Endothelial cell of umbilical vein (primary cell): ENCODE data around the gene MTPN.

Source experiments
- EZH2 ChIP-seq: IDR thresholded peaks from 2 replicates; pipeline ENCODE4 v1.6.1; 2012; ENCODE audit warnings: borderline replicate concordance, low read depth, mild to moderate bottlenecking, moderate library complexity, low read length, inconsistent platforms; ENCODE audit not compliant: severe bottlenecking
- FOS ChIP-seq: IDR thresholded peaks from 2 replicates; pipeline ENCODE4 v1.6.1; 2011; ENCODE audit warnings: mild to moderate bottlenecking, low read length, moderate library complexity, borderline replicate concordance; ENCODE audit not compliant: insufficient read depth
- GATA2 ChIP-seq: IDR thresholded peaks from 2 replicates; pipeline ENCODE4 v1.7.0; 2011; ENCODE audit warnings: low read depth, mild to moderate bottlenecking, moderate library complexity, mixed read lengths, low read length; ENCODE audit not compliant: insufficient read length, insufficient read depth
- MYC ChIP-seq: IDR thresholded peaks from one replicate; pipeline ENCODE4 v1.6.1; 2011; ENCODE audit warnings: mild to moderate bottlenecking, low read depth, low read length
- POLR2A ChIP-seq: IDR thresholded peaks from 2 replicates; pipeline ENCODE4 v1.6.1; 2012; ENCODE audit warnings: low read depth, mild to moderate bottlenecking, control low read depth, low read length
- POLR2AphosphoS5 ChIP-seq: IDR thresholded peaks from 2 replicates; pipeline ENCODE4 v1.6.1; 2012; ENCODE audit warnings: low read depth, mild to moderate bottlenecking, control low read depth, low read length, moderate library complexity; ENCODE audit not compliant: insufficient read depth
- TF ChIP-seq, protein P1 (sequence below), 2 donors: IDR thresholded peaks; 1 replicate in 1 of 2; 2 replicates in 1 of 2; pipeline ENCODE4 v1.5.1; 2011; ENCODE audit warnings: low read length in 2 of 2, mild to moderate bottlenecking in 2 of 2, moderate library complexity in 2 of 2, control low read depth in 1 of 2, inconsistent platforms in 1 of 2, low read depth in 1 of 2; ENCODE audit not compliant: insufficient read depth in 1 of 2; ENCODE audit errors: extremely low read depth in 1 of 2
- TF ChIP-seq, protein P2 (sequence below): IDR thresholded peaks from 2 replicates; pipeline ENCODE4 v1.6.1; 2011; ENCODE audit not compliant: insufficient read depth, insufficient read length

GRCh38 chr7:135960709-135961451 lies 16.3 kb downstream of the MTPN start:
- TF ChIP-seq POLR2AphosphoS5 (no peak), GATA2 (no peak), EZH2 (no peak), MYC (no peak), POLR2A (no peak), FOS (no peak)
- TF ChIP-seq, protein P1, sequence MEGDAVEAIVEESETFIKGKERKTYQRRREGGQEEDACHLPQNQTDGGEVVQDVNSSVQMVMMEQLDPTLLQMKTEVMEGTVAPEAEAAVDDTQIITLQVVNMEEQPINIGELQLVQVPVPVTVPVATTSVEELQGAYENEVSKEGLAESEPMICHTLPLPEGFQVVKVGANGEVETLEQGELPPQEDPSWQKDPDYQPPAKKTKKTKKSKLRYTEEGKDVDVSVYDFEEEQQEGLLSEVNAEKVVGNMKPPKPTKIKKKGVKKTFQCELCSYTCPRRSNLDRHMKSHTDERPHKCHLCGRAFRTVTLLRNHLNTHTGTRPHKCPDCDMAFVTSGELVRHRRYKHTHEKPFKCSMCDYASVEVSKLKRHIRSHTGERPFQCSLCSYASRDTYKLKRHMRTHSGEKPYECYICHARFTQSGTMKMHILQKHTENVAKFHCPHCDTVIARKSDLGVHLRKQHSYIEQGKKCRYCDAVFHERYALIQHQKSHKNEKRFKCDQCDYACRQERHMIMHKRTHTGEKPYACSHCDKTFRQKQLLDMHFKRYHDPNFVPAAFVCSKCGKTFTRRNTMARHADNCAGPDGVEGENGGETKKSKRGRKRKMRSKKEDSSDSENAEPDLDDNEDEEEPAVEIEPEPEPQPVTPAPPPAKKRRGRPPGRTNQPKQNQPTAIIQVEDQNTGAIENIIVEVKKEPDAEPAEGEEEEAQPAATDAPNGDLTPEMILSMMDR (IDR thresholded peaks at IDR 0.05; ENCODE audit: extremely low read depth in 1 of 2, insufficient read depth in 1 of 2, low read depth in 1 of 2, low read length in 2 of 2) = no peak
- TF ChIP-seq, protein P2, sequence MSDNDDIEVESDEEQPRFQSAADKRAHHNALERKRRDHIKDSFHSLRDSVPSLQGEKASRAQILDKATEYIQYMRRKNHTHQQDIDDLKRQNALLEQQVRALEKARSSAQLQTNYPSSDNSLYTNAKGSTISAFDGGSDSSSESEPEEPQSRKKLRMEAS = no peak
